HCT116 (cell line): Measurements from ENCODE around the gene GRIP1. TPM values are rescaled to one million over a fixed set of nuclear protein-coding genes. Genes with fewer than 3 reads are reported as not detected.

Experiments
- ELF1 ChIP-seq: IDR thresholded peaks from 2 replicates; pipeline ENCODE4 v1.6.1; 2012; ENCODE audit warnings: low read depth, borderline replicate concordance
- EZH2 ChIP-seq: fragments of 200-600 bp; sonication (generic); IDR thresholded peaks from 2 replicates; pipeline ENCODE4 v1.6.1; 2017; ENCODE audit warnings: antibody characterized with exemption, mixed run types
- EZH2phosphoT487 ChIP-seq: fragments of 200-600 bp; IDR thresholded peaks from 2 replicates; pipeline ENCODE4 v1.6.1; 2018; ENCODE audit warnings: antibody characterized with exemption, borderline replicate concordance
- JUND ChIP-seq: IDR thresholded peaks from 2 replicates; pipeline ENCODE4 v1.6.1; 2012
- RAD21 ChIP-seq: IDR thresholded peaks from 2 replicates; pipeline ENCODE4 v1.6.1; 2012; ENCODE audit warnings: low read depth, mild to moderate bottlenecking
- SP1 ChIP-seq: IDR thresholded peaks from 2 replicates; pipeline ENCODE4 v1.6.1; 2012; ENCODE audit warnings: low read depth
- TCF7L2 ChIP-seq: IDR thresholded peaks from 2 replicates; pipeline ENCODE4 v1.7.0; 2011; ENCODE audit warnings: borderline replicate concordance, inconsistent platforms; ENCODE audit not compliant: insufficient read depth, insufficient read length; ENCODE audit errors: extremely low read depth
- ZNF274 ChIP-seq: fragments of 200-500 bp; sonication (Bioruptor generic); IDR thresholded peaks from 2 replicates; pipeline ENCODE4 v1.6.1; 2014; ENCODE audit warnings: mild to moderate bottlenecking, low read depth, low read length, inconsistent platforms
- total RNA-seq: library from RNA; stranded (reverse); gene quantifications from one replicate; pipeline ENCODE4 v1.2.1, GENCODE V29; 2021; ENCODE audit not compliant: unreplicated experiment
- TF ChIP-seq, protein P1 (sequence below): IDR thresholded peaks from 2 replicates; pipeline ENCODE4 v1.6.1; 2011; ENCODE audit warnings: mild to moderate bottlenecking, low read length, moderate library complexity; ENCODE audit not compliant: insufficient replicate concordance; ENCODE audit errors: extremely low read depth
- TF ChIP-seq, protein P2 (sequence below): IDR thresholded peaks from 2 replicates; pipeline ENCODE4 v1.6.1; 2012
- TF ChIP-seq, protein P3 (sequence below): IDR thresholded peaks from 2 replicates; pipeline ENCODE4 v1.6.1; 2012; ENCODE audit warnings: low read depth

The GRIP1 gene
- total RNA-seq, 1 experiment from 2014 or later, result not detected

- TF ChIP-seq, protein P1, sequence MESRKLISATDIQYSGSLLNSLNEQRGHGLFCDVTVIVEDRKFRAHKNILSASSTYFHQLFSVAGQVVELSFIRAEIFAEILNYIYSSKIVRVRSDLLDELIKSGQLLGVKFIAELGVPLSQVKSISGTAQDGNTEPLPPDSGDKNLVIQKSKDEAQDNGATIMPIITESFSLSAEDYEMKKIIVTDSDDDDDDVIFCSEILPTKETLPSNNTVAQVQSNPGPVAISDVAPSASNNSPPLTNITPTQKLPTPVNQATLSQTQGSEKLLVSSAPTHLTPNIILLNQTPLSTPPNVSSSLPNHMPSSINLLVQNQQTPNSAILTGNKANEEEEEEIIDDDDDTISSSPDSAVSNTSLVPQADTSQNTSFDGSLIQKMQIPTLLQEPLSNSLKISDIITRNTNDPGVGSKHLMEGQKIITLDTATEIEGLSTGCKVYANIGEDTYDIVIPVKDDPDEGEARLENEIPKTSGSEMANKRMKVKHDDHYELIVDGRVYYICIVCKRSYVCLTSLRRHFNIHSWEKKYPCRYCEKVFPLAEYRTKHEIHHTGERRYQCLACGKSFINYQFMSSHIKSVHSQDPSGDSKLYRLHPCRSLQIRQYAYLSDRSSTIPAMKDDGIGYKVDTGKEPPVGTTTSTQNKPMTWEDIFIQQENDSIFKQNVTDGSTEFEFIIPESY, result no peak
- TF ChIP-seq SP1 (no peak), ZNF274 (no peak), ELF1 (no peak), TCF7L2 (no peak), EZH2phosphoT487 (no peak), JUND (no peak), RAD21 (no peak), EZH2 (no peak)
- TF ChIP-seq, protein P2, sequence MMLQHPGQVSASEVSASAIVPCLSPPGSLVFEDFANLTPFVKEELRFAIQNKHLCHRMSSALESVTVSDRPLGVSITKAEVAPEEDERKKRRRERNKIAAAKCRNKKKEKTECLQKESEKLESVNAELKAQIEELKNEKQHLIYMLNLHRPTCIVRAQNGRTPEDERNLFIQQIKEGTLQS, result no peak
- TF ChIP-seq, protein P3, sequence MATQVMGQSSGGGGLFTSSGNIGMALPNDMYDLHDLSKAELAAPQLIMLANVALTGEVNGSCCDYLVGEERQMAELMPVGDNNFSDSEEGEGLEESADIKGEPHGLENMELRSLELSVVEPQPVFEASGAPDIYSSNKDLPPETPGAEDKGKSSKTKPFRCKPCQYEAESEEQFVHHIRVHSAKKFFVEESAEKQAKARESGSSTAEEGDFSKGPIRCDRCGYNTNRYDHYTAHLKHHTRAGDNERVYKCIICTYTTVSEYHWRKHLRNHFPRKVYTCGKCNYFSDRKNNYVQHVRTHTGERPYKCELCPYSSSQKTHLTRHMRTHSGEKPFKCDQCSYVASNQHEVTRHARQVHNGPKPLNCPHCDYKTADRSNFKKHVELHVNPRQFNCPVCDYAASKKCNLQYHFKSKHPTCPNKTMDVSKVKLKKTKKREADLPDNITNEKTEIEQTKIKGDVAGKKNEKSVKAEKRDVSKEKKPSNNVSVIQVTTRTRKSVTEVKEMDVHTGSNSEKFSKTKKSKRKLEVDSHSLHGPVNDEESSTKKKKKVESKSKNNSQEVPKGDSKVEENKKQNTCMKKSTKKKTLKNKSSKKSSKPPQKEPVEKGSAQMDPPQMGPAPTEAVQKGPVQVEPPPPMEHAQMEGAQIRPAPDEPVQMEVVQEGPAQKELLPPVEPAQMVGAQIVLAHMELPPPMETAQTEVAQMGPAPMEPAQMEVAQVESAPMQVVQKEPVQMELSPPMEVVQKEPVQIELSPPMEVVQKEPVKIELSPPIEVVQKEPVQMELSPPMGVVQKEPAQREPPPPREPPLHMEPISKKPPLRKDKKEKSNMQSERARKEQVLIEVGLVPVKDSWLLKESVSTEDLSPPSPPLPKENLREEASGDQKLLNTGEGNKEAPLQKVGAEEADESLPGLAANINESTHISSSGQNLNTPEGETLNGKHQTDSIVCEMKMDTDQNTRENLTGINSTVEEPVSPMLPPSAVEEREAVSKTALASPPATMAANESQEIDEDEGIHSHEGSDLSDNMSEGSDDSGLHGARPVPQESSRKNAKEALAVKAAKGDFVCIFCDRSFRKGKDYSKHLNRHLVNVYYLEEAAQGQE, result no peak
- TF ChIP-seq, all 23 proteins: peak for 0
Measured at GRCh38 chr12:66573605-66574004, 105.3 kb downstream of the GRIP1 start (continued).
